ENCODE results near the gene SUPT20H.

Gene SUPT20H

GRCh38 chr13:37009692-37010091 lies 49.8 kb downstream of the SUPT20H start:
- in situ Hi-C loops (cut with MboI; ENCODE audit: low sequenced_read_pairs): no loop called here

GRCh38 chr13:37001921-37002250 lies 57.6 kb downstream of the SUPT20H start:
- in situ Hi-C loops (cut with MboI; ENCODE audit: low sequenced_read_pairs): no loop called here

GRCh38 chr13:36999054-36999714 lies 60.3 kb downstream of the SUPT20H start, which contains the start of gene ALG5:
TSS of gene ALG5 (minus strand) at chr13:36999340. CDS start at chr13:36999300, 40 bp downstream.
- in situ Hi-C loops (cut with MboI; ENCODE audit: low sequenced_read_pairs): no loop called here

- in situ Hi-C loops (cut with MboI; ENCODE audit: low sequenced_read_pairs): no loop called here
Measured at GRCh38 chr13:36998624-36999041, 60.9 kb downstream of the SUPT20H start.

- in situ Hi-C loops (cut with MboI; ENCODE audit: low sequenced_read_pairs): no loop called here
Measured at GRCh38 chr13:36997716-36998427, 61.6 kb downstream of the SUPT20H start.

GRCh38 chr13:36992362-36992761 lies 67.1 kb downstream of the SUPT20H start:
- in situ Hi-C loops (cut with MboI; ENCODE audit: low sequenced_read_pairs): no loop called here

- in situ Hi-C loops (cut with MboI; ENCODE audit: low sequenced_read_pairs): no loop called here
Measured at GRCh38 chr13:36986462-36987240, 72.8 kb downstream of the SUPT20H start.

GRCh38 chr13:36981156-36981743 lies 78.2 kb downstream of the SUPT20H start:
- in situ Hi-C loops (cut with MboI; ENCODE audit: low sequenced_read_pairs): no loop called here

GRCh38 chr13:36979361-36980050 lies 80.0 kb downstream of the SUPT20H start:
- in situ Hi-C loops (cut with MboI; ENCODE audit: low sequenced_read_pairs): no loop called here

- in situ Hi-C loops (cut with MboI; ENCODE audit: low sequenced_read_pairs): no loop called here
Measured at GRCh38 chr13:36975172-36975571, 84.3 kb downstream of the SUPT20H start.

- in situ Hi-C loops (cut with MboI; ENCODE audit: low sequenced_read_pairs): no loop called here
Measured at GRCh38 chr13:36973621-36974295, 85.7 kb downstream of the SUPT20H start.

- in situ Hi-C loops (cut with MboI; ENCODE audit: low sequenced_read_pairs): no loop called here
Measured at GRCh38 chr13:36973009-36973408, 86.5 kb downstream of the SUPT20H start.

GRCh38 chr13:36966404-36966803 lies 93.1 kb downstream of the SUPT20H start:
- in situ Hi-C loops (cut with MboI; ENCODE audit: low sequenced_read_pairs): no loop called here

- in situ Hi-C loops (cut with MboI; ENCODE audit: low sequenced_read_pairs): no loop called here
Measured at GRCh38 chr13:36965767-36966166, 93.7 kb downstream of the SUPT20H start.

- in situ Hi-C loops (cut with MboI; ENCODE audit: low sequenced_read_pairs): no loop called here
Measured at GRCh38 chr13:36959456-36960116, 99.9 kb downstream of the SUPT20H start.

All from hTERT RPE-1 (cell line).